ENCODE results near the gene TAX1BP1.
"Not testable (repeated sequence)": the region's sequence is repeated elsewhere in the genome, so short reads cannot be mapped to it uniquely, and the experiment has no call there.

GRCh38 chr7:27742091-27742710 is 2.2 kb downstream of the TAX1BP1 start:
- TF ChIP-seq POLR2A, CTCF (IDR thresholded peaks at IDR 0.05): not testable (repeated sequence)
